Measurements from ENCODE around the gene LRRN4CL. TPM values are rescaled to one million over a fixed set of nuclear protein-coding genes. Genes with fewer than 3 reads are reported as not detected.

The LRRN4CL gene
- total and polyA plus RNA-seq, 9 of the 15 experiments (the other 6 are each of a cell fraction or from before 2014, with no cell fraction given) = 0.03 to 0.11 (median 0.05) TPM; not detected in 4

DNA sequence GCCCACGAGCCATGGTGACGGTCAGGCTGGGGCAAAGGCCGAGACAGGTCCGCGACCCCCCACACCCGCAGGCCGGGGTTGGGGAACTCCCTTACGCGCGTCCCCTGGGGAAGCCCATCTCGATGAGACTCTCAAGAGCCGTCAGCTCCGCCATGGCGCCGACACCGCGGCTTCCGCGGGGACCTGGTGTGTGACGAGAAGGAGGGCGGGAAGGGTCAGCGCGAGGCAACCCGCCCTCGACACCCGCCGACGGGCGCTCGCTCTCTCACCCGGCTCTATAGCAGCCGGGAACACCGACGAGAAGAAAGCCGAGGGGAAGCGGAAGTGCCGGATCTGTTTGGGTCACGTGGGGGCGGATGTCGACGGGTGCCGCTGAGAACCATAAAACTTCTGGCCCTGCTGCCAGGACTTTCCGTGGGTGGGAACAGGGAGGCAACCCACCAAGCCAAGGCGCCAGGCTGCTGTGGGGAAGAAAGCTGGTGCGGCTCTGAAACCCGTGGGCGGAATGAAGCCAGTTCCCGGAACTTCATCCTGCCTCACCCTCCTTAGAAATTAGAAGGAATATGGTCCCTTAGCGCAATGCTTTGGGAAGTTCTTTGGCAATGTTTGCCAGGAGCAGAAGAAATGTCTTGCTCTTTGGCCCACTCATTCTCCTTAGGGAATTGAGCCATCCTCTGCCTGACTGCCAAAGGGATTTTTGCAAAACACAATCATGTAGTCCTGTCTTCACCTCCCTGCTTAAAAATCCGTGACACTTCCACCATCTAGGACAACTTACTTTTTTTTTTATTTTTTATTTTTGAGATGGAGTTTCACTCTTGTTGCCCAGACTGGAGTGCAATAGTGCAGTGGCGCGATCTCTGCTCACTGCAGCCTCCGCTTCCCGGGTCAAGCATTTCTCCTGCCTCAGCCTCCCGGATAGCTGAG is 10.3 kb downstream of the LRRN4CL start, which contains the start of gene UBXN1 (continued):
- TF ChIP-seq MLX (CRISPR knock-in tag; conservative IDR thresholded peaks at IDR 0.05) (no peak), ZNF121 (CRISPR knock-in tag; conservative IDR thresholded peaks at IDR 0.05) (no peak), FOXA1 (IDR thresholded peaks at IDR 0.05; ENCODE audit: borderline replicate concordance) (no peak), RAD51 (IDR thresholded peaks at IDR 0.05; ENCODE audit: borderline replicate concordance, low read depth) (peak; percentile 97), ZC3H11A (IDR thresholded peaks at IDR 0.05; ENCODE audit: low read depth, low read length) (no peak), HMGN3 (IDR thresholded peaks at IDR 0.05; ENCODE audit: borderline replicate concordance, extremely low read depth, insufficient read length, low read depth, low read length) (no peak), MXI1 (IDR thresholded peaks at IDR 0.05; ENCODE audit: low read depth, low read length) (0 out of 2 replicates have a peak, but pooled peaks have one; percentile 39), TCF3 (CRISPR knock-in tag; IDR thresholded peaks at IDR 0.05) (peak; percentile 31), TRIM28 (IDR thresholded peaks at IDR 0.05) (no peak), SPI1 (IDR thresholded peaks at IDR 0.05; ENCODE audit: borderline replicate concordance, low read depth, low read length) (peak; percentile 97), MEF2D (tag; conservative IDR thresholded peaks at IDR 0.05; ENCODE audit: low read depth) (no peak), TBP (optimal IDR thresholded peaks at IDR 0.05; ENCODE audit: low read depth, low read length) (peak; percentile 74), EHMT2 (IDR thresholded peaks at IDR 0.05) (no peak), GTF3C2 (IDR thresholded peaks at IDR 0.05; ENCODE audit: borderline replicate concordance, extremely low read depth, insufficient read length) (no peak), BDP1 (IDR thresholded peaks at IDR 0.05; ENCODE audit: insufficient read depth, insufficient read length) (no peak), ILK (tag; IDR thresholded peaks at IDR 0.05; ENCODE audit: borderline replicate concordance, low read depth) (no peak), HDAC6 (IDR thresholded peaks at IDR 0.05; ENCODE audit: low read depth, low read length) (no peak)
- TF ChIP-seq, protein P1, sequence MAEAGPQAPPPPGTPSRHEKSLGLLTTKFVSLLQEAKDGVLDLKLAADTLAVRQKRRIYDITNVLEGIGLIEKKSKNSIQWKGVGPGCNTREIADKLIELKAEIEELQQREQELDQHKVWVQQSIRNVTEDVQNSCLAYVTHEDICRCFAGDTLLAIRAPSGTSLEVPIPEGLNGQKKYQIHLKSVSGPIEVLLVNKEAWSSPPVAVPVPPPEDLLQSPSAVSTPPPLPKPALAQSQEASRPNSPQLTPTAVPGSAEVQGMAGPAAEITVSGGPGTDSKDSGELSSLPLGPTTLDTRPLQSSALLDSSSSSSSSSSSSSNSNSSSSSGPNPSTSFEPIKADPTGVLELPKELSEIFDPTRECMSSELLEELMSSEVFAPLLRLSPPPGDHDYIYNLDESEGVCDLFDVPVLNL (CRISPR knock-in tag; IDR thresholded peaks at IDR 0.05; ENCODE audit: low read depth) = no peak
- TF ChIP-seq, protein P2, sequence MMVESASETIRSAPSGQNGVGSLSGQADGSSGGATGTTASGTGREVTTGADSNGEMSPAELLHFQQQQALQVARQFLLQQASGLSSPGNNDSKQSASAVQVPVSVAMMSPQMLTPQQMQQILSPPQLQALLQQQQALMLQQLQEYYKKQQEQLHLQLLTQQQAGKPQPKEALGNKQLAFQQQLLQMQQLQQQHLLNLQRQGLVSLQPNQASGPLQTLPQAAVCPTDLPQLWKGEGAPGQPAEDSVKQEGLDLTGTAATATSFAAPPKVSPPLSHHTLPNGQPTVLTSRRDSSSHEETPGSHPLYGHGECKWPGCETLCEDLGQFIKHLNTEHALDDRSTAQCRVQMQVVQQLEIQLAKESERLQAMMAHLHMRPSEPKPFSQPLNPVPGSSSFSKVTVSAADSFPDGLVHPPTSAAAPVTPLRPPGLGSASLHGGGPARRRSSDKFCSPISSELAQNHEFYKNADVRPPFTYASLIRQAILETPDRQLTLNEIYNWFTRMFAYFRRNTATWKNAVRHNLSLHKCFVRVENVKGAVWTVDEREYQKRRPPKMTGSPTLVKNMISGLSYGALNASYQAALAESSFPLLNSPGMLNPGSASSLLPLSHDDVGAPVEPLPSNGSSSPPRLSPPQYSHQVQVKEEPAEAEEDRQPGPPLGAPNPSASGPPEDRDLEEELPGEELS (CRISPR knock-in tag; IDR thresholded peaks at IDR 0.05; ENCODE audit: borderline replicate concordance) = no peak

Data from K562 (cell line).